Trophoblast cell (in vitro differentiated cells and primary cell): ENCODE results near the gene HYAL2.

ENCODE experiments used
- DNase-seq, 2 donors: peaks; one replicate each; pipeline ENCODE4 v3.0.0-alpha.2; 2016
- H2AFZ ChIP-seq: 2 replicates; pipeline ENCODE4 v1.6.1; 2013; ENCODE audit warnings: low read length, moderate library complexity, mild to moderate bottlenecking; ENCODE audit not compliant: insufficient read depth, poor library complexity
- H2AK5ac ChIP-seq: 2 replicates; pipeline ENCODE4 v1.6.1; 2013; ENCODE audit warnings: mild to moderate bottlenecking, low read length
- H2BK120ac ChIP-seq: 2 replicates; pipeline ENCODE4 v1.6.1; 2013; ENCODE audit warnings: low read length, mild to moderate bottlenecking, moderate library complexity; ENCODE audit not compliant: insufficient read depth, poor library complexity
- H2BK12ac ChIP-seq: 2 replicates; pipeline ENCODE4 v1.6.1; 2013; ENCODE audit warnings: mild to moderate bottlenecking, low read length, moderate library complexity
- H2BK5ac ChIP-seq: 2 replicates; pipeline ENCODE4 v1.6.1; 2013; ENCODE audit warnings: low read length, low read depth, moderate library complexity, mild to moderate bottlenecking; ENCODE audit not compliant: poor library complexity
- H3K14ac ChIP-seq: 2 replicates; pipeline ENCODE4 v1.6.1; 2013; ENCODE audit warnings: mild to moderate bottlenecking, low read length
- H3K18ac ChIP-seq: 2 replicates; pipeline ENCODE4 v1.6.1; 2013; ENCODE audit warnings: mild to moderate bottlenecking, low read length
- H3K23ac ChIP-seq: 2 replicates; pipeline ENCODE4 v1.6.1; 2013; ENCODE audit warnings: low read length
- H3K27ac ChIP-seq: 2 replicates; pipeline ENCODE4 v1.5.1; 2013; ENCODE audit warnings: low read depth, mild to moderate bottlenecking, inconsistent platforms, low read length, moderate library complexity
- H3K27me3 ChIP-seq: 2 replicates; pipeline ENCODE4 v1.6.1; 2013; ENCODE audit warnings: inconsistent platforms, mild to moderate bottlenecking, low read length, moderate library complexity; ENCODE audit not compliant: insufficient read depth
- H3K36me3 ChIP-seq, 2 experiments: 1 replicate in 1 of 2; 2 replicates in 1 of 2; pipeline ENCODE4 v1.6.1; 2013; ENCODE audit warnings: low read length in 2 of 2, mild to moderate bottlenecking in 2 of 2, moderate library complexity in 1 of 2; ENCODE audit not compliant: insufficient read depth in 2 of 2, control insufficient read depth in 1 of 2
- H3K4ac ChIP-seq: 2 replicates; pipeline ENCODE4 v1.6.1; 2013; ENCODE audit warnings: low read depth, mild to moderate bottlenecking, low read length, moderate library complexity
- H3K4me1 ChIP-seq, 2 experiments: 1 replicate in 1 of 2; 2 replicates in 1 of 2; pipeline ENCODE4 v1.6.1; 2013; ENCODE audit warnings: low read length in 2 of 2, mild to moderate bottlenecking in 2 of 2, moderate library complexity in 1 of 2; ENCODE audit not compliant: insufficient read depth in 2 of 2, control insufficient read depth in 1 of 2
- H3K4me2 ChIP-seq: 2 replicates; pipeline ENCODE4 v1.6.1; 2013; ENCODE audit warnings: inconsistent platforms, mild to moderate bottlenecking, low read length, moderate library complexity
- H3K4me3 ChIP-seq: 2 replicates; pipeline ENCODE4 v1.5.1; 2013; ENCODE audit warnings: mild to moderate bottlenecking, low read depth, low read length, inconsistent platforms
- H3K79me1 ChIP-seq: one replicate; pipeline ENCODE4 v1.6.1; 2013; ENCODE audit warnings: low read length
- H3K79me2 ChIP-seq: 2 replicates; pipeline ENCODE4 v1.6.1; 2013; ENCODE audit warnings: low read length, mild to moderate bottlenecking; ENCODE audit not compliant: control insufficient read depth, insufficient read depth, poor library complexity
- H3K9ac ChIP-seq: 2 replicates; pipeline ENCODE4 v1.6.1; 2013; ENCODE audit warnings: mild to moderate bottlenecking, low read length
- H3K9me3 ChIP-seq: 2 replicates; pipeline ENCODE4 v1.6.1; 2013; ENCODE audit warnings: low read depth, mild to moderate bottlenecking, control low read depth, inconsistent platforms, low read length; ENCODE audit not compliant: insufficient read depth
- H4K12ac ChIP-seq: 2 replicates; pipeline ENCODE4 v1.6.1; 2013; ENCODE audit warnings: low read depth, mild to moderate bottlenecking, low read length, moderate library complexity
- H4K8ac ChIP-seq: 2 replicates; pipeline ENCODE4 v1.6.1; 2013; ENCODE audit warnings: low read depth, mild to moderate bottlenecking, low read length, moderate library complexity
- H4K91ac ChIP-seq: one replicate; pipeline ENCODE4 v1.6.1; 2013; ENCODE audit warnings: low read depth, mild to moderate bottlenecking, low read length, moderate library complexity
- WGBS: extraction: QIAGEN DNeasy Blood & Tissue Kit; methylation state at CpG from one replicate; pipeline ENCODE4 v1.1.7; 2013; ENCODE audit warnings: missing lambda C conversion rate; ENCODE audit not compliant: insufficient read length, insufficient coverage; ENCODE audit errors: extremely low coverage; 5-methylcytosine and 5-hydroxymethylcytosine counted together

Gene HYAL2

DNA sequence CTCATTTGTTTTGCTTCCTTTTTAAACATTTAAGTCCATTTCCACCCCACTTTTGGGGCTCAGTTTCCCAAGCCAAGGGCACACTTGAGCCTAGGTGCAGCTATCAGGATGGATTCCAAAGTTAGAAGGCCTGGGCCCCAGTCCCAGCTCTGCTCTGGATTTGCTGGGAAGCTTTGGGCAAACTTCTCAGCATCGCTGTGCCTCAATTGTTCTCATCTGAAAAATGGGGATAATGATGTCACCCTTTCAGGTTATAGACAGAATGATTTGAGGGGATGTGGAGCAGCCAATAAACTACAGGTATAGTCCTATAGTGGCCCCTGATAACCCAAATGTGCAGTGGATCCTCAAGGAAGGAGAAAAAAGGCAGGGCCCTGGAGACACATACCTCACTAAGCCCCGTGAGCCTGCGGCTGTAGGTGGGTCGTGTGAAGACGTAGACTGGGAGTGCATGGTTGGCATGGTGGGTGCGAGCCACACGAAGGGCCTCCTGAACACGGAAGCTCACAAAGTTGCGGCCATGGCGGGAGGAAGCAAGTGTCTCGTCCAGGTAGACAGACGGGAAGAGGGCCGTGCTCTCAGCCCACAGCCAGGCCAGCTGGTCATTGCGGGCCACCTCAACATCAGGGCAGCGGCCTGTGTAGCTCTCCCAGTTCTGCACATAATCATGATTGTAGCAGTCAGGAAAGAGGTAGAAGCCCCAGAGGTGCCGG lies 3.2 kb downstream of the HYAL2 start:
- Histone ChIP-seq H2AFZ (no peak overlapping the region), H3K4me1 (peaks cover 40 to 42% of the 10 kb centered on the region in 2 experiments), H3K18ac (no peak overlapping the region), H3K9me3 (peaks cover 2% of the 10 kb centered on the region), H3K4me3 (no peak overlapping the region), H4K12ac (no peak overlapping the region), H4K8ac (no peak overlapping the region), H3K4me2 (no peak overlapping the region), H3K27ac (no peak overlapping the region), H3K4ac (no peak overlapping the region), H2BK12ac (no peak overlapping the region), H3K79me2 (peaks cover 15% of the 10 kb centered on the region), H3K27me3 (no peaks in the 10 kb centered on the region), H3K36me3 (peaks cover 32% of the 10 kb centered on the region in 2 experiments), H2BK120ac (no peak overlapping the region), H3K79me1 (peaks cover 16% of the 10 kb centered on the region), H4K91ac (no peak overlapping the region), H3K9ac (no peak overlapping the region), H2AK5ac (no peak overlapping the region), H2BK5ac (no peak overlapping the region), H3K14ac (no peak overlapping the region), H3K23ac (no peak overlapping the region)
- DNase-seq: no peak
- no CpG with 5 or more reads among the region's 16 CpGs for WGBS

DNA sequence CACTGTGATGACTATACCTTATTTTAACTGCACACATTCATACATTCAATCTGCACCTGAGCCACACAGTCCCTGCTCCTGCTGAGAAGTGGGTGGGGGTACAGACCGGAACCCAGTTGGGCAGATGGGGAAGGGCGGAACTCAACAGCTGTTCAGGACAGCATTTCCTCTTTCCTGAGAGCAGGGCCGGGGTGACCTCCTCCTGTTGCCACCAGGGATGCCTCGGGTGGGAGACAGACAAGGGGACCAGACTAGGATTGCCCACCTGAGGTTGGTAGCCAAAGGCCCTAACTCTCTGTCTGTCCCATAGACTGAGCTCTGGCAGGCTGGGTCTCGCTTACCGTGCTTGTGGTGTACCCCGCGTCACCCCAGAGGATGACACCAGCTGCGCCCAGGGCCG lies 3.9 kb downstream of the HYAL2 start:
- no peak for DNase-seq
- Histone ChIP-seq H3K4ac (no peak overlapping the region), H3K4me2 (no peak overlapping the region), H3K4me3 (no peak overlapping the region), H3K4me1 (peaks cover 40 to 42% of the 10 kb centered on the region in 2 experiments), H2BK12ac (no peak overlapping the region), H3K9me3 (peaks cover 2% of the 10 kb centered on the region), H2AK5ac (no peak overlapping the region), H3K36me3 (peaks cover 29% of the 10 kb centered on the region in 2 experiments), H4K91ac (no peak overlapping the region), H4K8ac (no peak overlapping the region), H3K9ac (no peak overlapping the region), H2BK5ac (no peak overlapping the region), H3K79me2 (peaks cover 15% of the 10 kb centered on the region), H3K18ac (no peak overlapping the region), H2BK120ac (no peak overlapping the region), H3K23ac (no peak overlapping the region), H4K12ac (no peak overlapping the region), H3K27ac (no peak overlapping the region), H3K79me1 (peaks cover 16% of the 10 kb centered on the region), H2AFZ (no peak overlapping the region), H3K14ac (no peak overlapping the region), H3K27me3 (no peaks in the 10 kb centered on the region)
- no CpG with 5 or more reads among the region's 10 CpGs for WGBS

DNA sequence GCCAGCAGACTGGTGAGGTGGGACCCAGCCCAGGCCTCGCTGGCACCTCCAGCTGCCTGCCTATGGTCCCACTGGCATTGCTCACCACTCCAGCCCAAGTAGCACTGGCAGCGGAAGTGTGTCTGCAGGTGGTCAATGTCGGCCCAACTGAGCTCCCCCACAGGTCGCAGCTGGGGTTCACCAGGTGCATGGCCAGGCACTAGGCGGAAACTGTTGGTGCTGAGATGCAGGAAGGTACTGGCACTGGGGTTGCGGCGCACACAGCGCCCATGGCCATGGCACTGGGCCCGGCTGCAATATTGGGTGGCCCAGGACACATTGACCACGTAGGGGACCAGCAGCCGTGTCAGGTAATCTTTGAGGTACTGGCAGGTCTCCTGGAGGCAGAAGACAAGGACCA lies 4.4 kb downstream of the HYAL2 start:
- H3K36me3 ChIP-seq: peaks cover 29% of the 10 kb centered on the region in 2 experiments
- H3K23ac ChIP-seq: no peak overlapping the region
- H4K91ac ChIP-seq: no peak overlapping the region
- no peak overlapping the region for H4K12ac ChIP-seq
- H3K14ac ChIP-seq: no peak overlapping the region
- peak overlapping the region; percentile 6 for H3K27ac ChIP-seq
- H3K4me3 ChIP-seq: no peak overlapping the region
- no peak overlapping the region for H3K9ac ChIP-seq
- no CpG with 5 or more reads among the region's 11 CpGs for WGBS
- H2BK12ac ChIP-seq: no peak overlapping the region
- H4K8ac ChIP-seq: no peak overlapping the region
- no peak overlapping the region for H3K18ac ChIP-seq
- no peak overlapping the region for H3K4me2 ChIP-seq
- H3K4ac ChIP-seq: no peak overlapping the region
- no peak overlapping the region for H2AK5ac ChIP-seq
- H3K79me1 ChIP-seq: peaks cover 16% of the 10 kb centered on the region
- H2BK5ac ChIP-seq: no peak overlapping the region
- H3K27me3 ChIP-seq: no peaks in the 10 kb centered on the region
- no peak overlapping the region for H2AFZ ChIP-seq
- DNase-seq: no peak
- peaks cover 15% of the 10 kb centered on the region for H3K79me2 ChIP-seq
- no peak overlapping the region for H2BK120ac ChIP-seq
- peaks cover 2% of the 10 kb centered on the region for H3K9me3 ChIP-seq
- H3K4me1 ChIP-seq: peaks cover 40% of the 10 kb centered on the region in 2 experiments

DNA sequence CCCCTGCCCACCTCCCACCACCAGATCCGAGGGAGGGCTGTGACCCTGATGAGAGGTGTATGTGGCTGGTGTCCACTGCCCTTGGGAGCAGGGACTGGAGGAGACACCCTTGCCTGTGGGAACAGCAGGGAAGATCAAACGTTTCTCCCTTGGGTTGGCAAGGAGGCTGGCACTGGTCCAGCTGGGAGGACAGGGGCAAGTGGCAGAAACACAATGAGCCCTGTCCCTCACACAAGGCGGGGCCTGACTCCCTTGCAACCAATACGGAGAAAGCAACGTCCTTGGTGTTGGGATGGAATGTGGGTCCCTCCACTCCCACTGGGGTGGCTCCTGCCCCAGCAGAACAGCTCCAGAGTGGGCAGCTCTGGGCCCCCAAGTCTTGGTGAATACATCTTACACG lies 5.2 kb downstream of the HYAL2 start:
- Histone ChIP-seq H2BK5ac (no peak overlapping the region), H4K12ac (no peak overlapping the region), H3K4me3 (no peak overlapping the region), H3K18ac (no peak overlapping the region), H3K27ac (peak overlapping the region; percentile 62), H3K36me3 (peaks cover 29% of the 10 kb centered on the region in 2 experiments), H3K9me3 (peaks cover 2% of the 10 kb centered on the region), H4K91ac (no peak overlapping the region), H3K4me2 (peak overlapping the region; percentile 40), H3K14ac (no peak overlapping the region), H2AK5ac (no peak overlapping the region), H2BK12ac (peak overlapping the region; percentile 0), H2AFZ (no peak overlapping the region), H3K23ac (no peak overlapping the region), H3K4me1 (peaks cover 32% of the 10 kb centered on the region in 2 experiments), H3K79me2 (peaks cover 14% of the 10 kb centered on the region), H3K79me1 (peaks cover 14% of the 10 kb centered on the region), H4K8ac (no peak overlapping the region), H3K27me3 (no peaks in the 10 kb centered on the region), H2BK120ac (no peak overlapping the region), H3K9ac (no peak overlapping the region), H3K4ac (no peak overlapping the region)
- no CpG with 5 or more reads among the region's 6 CpGs for WGBS
- DNase-seq: no peak
